Astrocyte of the cerebellum (primary cell): ENCODE measurements around the gene IDUA.
"Not testable (repeated sequence)": the region's sequence is repeated elsewhere in the genome, so short reads cannot be mapped to it uniquely, and the experiment has no call there.

Experiments used
- DNase-seq: peaks from one replicate; pipeline ENCODE4 v3.0.0-alpha.2; 2011; ENCODE audit warnings: low read depth
- H3K4me3 ChIP-seq: 2 replicates; pipeline ENCODE4 v1.5.1; 2011; ENCODE audit warnings: mild to moderate bottlenecking, low read depth, low read length, moderate library complexity
- in situ Hi-C: cut with HindIII; loops from 2 replicates; pipeline ENCODE4 v1.10.0; 2017; ENCODE audit warnings: low sequenced_read_pairs
- TF ChIP-seq, protein P1 (sequence below): IDR thresholded peaks from 2 replicates; pipeline ENCODE4 v1.5.1; 2012; ENCODE audit warnings: low read length, low read depth, moderate library complexity, mild to moderate bottlenecking; ENCODE audit errors: missing control alignments

Gene IDUA

DNA sequence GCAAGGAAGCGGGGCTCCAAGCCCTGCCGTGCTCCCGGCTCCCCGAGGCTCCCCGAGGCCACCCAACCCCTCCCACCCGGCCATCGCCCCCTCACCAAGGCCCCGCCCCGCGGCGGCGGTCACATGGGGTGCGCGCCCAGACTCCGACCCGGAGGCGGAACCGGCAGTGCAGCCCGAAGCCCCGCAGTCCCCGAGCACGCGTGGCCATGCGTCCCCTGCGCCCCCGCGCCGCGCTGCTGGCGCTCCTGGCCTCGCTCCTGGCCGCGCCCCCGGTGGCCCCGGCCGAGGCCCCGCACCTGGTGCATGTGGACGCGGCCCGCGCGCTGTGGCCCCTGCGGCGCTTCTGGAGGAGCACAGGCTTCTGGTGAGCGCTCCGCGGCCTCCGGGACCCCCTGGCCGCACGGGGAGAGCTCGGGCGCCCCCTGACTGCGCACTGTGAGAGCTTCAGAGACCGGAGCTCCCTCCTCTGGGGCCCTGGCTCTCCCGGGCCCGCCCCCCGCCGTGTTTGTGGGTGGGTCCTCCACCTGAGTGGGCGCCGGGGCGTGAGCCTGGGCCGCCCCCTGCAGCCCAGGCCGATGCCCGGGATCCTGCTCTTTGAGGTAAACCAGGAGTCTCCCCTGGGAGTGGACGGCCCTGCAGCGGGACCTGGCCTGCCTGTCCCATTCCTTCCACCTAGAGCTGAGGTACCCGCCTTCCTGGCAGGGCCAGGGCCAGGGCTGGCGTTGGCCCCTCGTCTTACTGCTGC lies at the start of gene IDUA:
Gene IDUA (plus strand): TSS at position 166 of the 745 bp plus-strand sequence. CDS start 41 bp downstream, at position 207.
- in situ Hi-C loops, result no loop called here
- DNase-seq, result no peak
- peak within 1 kb of the TSS; percentile 53 for H3K4me3 ChIP-seq
- TF ChIP-seq, protein P1, sequence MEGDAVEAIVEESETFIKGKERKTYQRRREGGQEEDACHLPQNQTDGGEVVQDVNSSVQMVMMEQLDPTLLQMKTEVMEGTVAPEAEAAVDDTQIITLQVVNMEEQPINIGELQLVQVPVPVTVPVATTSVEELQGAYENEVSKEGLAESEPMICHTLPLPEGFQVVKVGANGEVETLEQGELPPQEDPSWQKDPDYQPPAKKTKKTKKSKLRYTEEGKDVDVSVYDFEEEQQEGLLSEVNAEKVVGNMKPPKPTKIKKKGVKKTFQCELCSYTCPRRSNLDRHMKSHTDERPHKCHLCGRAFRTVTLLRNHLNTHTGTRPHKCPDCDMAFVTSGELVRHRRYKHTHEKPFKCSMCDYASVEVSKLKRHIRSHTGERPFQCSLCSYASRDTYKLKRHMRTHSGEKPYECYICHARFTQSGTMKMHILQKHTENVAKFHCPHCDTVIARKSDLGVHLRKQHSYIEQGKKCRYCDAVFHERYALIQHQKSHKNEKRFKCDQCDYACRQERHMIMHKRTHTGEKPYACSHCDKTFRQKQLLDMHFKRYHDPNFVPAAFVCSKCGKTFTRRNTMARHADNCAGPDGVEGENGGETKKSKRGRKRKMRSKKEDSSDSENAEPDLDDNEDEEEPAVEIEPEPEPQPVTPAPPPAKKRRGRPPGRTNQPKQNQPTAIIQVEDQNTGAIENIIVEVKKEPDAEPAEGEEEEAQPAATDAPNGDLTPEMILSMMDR, result peak; percentile 45

DNA sequence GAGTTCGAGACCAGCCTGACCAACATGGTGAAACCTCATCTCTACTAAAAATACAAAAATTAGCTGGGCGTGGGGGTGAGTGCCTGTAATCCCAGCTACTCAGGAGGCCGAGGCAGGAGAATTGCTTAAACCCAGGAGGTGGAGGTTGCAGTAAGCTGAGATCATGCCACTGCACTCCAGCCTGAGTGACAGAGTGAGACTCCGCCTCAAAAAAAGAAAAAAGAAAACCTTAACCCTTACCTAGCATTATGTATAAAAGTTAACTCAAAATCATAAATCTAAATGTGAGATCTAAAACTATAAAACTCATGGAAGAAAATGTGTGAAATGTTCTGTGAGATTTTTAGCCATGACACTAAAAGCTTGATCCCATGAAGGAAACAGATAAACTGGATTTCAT lies 47.3 kb upstream of the IDUA start:
- DNase-seq, in situ Hi-C loops, H3K4me3 ChIP-seq: not testable (repeated sequence)

GRCh38 chr4:945274-946102 lies 41.4 kb upstream of the IDUA start:
- in situ Hi-C loops, result no loop called here
- TF ChIP-seq, protein P1, result no peak
- H3K4me3 ChIP-seq, result no peak overlapping the region
- DNase-seq, result no peak

GRCh38 chr4:946103-946450 lies 40.8 kb upstream of the IDUA start:
- no peak overlapping the region for H3K4me3 ChIP-seq
- TF ChIP-seq, protein P1, result no peak
- DNase-seq, result no peak
- in situ Hi-C loops, result no loop called here

GRCh38 chr4:946517-947471 lies 40.0 kb upstream of the IDUA start:
- no peak for DNase-seq
- no peak overlapping the region for H3K4me3 ChIP-seq
- in situ Hi-C loops, result no loop called here
- TF ChIP-seq, protein P1, result no peak

DNA sequence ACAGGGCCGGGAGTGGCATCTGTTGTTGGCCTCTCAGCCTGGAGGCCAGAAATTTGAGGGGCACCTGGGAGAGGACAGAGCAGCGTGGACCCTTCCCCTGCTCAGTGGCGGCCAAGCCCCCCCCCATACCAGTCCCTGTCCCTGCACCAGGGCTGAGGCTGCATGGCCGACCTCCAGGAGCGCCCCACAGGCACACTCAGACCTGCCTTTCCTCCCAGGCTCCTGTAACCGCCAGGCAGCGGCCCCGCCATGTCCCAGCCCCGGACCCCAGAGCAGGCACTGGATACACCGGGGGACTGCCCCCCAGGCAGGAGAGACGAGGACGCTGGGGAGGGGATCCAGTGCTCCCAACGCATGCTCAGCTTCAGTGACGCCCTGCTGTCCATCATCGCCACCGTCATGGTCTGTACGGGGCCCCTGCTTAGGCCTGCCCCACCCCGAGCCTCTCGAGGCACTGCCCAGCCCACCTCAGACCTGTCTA lies 39.3 kb upstream of the IDUA start:
- no peak for DNase-seq
- H3K4me3 ChIP-seq, result no peak overlapping the region
- in situ Hi-C loops, result no loop called here
- TF ChIP-seq, protein P1, result no peak
